Parathyroid adenoma (tissue), 2 donors: ENCODE data around the gene LUZP4.
"Not testable (repeated sequence)": the region's sequence is repeated elsewhere in the genome, so short reads cannot be mapped to it uniquely, and the experiment has no call there.

Source experiments
- H2AFZ ChIP-seq: fragments of 300-600 bp; sonication (generic); one replicate; pipeline ENCODE4 v1.7.0; 2017; ENCODE audit warnings: antibody characterized with exemption, mild to moderate bottlenecking
- H3K27ac ChIP-seq: fragments of 300-600 bp; sonication (generic); one replicate; pipeline ENCODE4 v1.7.0; 2017
- H3K27me3 ChIP-seq: fragments of 300-600 bp; sonication (generic); one replicate; pipeline ENCODE4 v1.7.0; 2017; ENCODE audit warnings: low read length; ENCODE audit not compliant: control insufficient read depth, insufficient read depth
- H3K36me3 ChIP-seq: fragments of 300-600 bp; sonication (generic); one replicate; pipeline ENCODE4 v1.7.0; 2017; ENCODE audit warnings: low read length; ENCODE audit not compliant: control insufficient read depth, insufficient read depth
- H3K4me1 ChIP-seq: fragments of 300-600 bp; sonication (generic); one replicate; pipeline ENCODE4 v1.7.0; 2017; ENCODE audit warnings: control low read depth
- H3K4me2 ChIP-seq: fragments of 300-600 bp; sonication (generic); one replicate; pipeline ENCODE4 v1.7.0; 2017; ENCODE audit warnings: low read length
- H3K4me3 ChIP-seq: fragments of 300-600 bp; sonication (generic); one replicate; pipeline ENCODE4 v1.7.0; 2017; ENCODE audit warnings: low read depth, low read length
- H3K79me2 ChIP-seq: fragments of 300-600 bp; sonication (generic); one replicate; pipeline ENCODE4 v1.7.0; 2017; ENCODE audit warnings: control low read depth
- H3K9ac ChIP-seq: fragments of 300-600 bp; sonication (generic); one replicate; pipeline ENCODE4 v1.7.0; 2017; ENCODE audit warnings: mild to moderate bottlenecking
- H3K9me3 ChIP-seq: fragments of 300-600 bp; sonication (generic); one replicate; pipeline ENCODE4 v1.7.0; 2017; ENCODE audit warnings: low read length; ENCODE audit not compliant: control insufficient read depth
- TF ChIP-seq, protein P1 (sequence below): fragments of 300-600 bp; sonication (generic); IDR thresholded peaks from one replicate; pipeline ENCODE4 v1.7.0; 2017; ENCODE audit warnings: antibody characterized with exemption, mild to moderate bottlenecking
- donor health status: primary hyperparathyroidism.

The LUZP4 gene

DNA sequence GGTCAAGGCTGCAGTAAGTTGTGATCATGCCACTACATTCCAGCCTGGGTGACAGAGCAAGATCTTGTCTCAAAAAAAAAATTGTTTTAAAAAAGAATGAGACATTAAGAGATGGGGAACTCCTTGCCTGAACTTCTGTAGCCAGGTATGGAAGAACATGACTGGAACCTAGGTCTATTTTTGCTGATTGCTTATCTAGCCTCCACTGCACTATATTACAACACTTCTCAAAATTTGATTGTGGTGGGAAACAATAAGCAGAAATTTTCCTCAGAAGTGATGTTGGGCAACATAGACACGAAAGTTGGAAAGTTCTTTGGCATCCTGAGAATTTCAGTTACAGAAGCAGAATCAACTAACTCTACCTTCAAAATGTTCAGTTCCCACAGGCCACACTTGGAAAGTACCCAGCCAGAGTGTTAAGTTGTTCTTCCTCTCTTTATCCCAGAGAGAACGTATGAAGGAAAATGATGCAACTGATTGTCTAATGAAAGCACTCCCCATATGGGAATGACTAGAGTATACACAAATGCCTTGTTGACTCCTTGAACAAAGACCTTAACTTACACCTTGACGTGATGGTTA, 50.0 kb downstream of the LUZP4 start:
- H3K4me1 ChIP-seq, result no peaks in the 10 kb centered on the region
- no peak overlapping the region for H2AFZ ChIP-seq
- no peaks in the 10 kb centered on the region for H3K79me2 ChIP-seq
- no peak overlapping the region for H3K9ac ChIP-seq
- no peak overlapping the region for H3K27ac ChIP-seq
- no peaks in the 10 kb centered on the region for H3K36me3 ChIP-seq
- no peaks in the 10 kb centered on the region for H3K9me3 ChIP-seq
- no peak overlapping the region for H3K4me3 ChIP-seq
- TF ChIP-seq, protein P1, sequence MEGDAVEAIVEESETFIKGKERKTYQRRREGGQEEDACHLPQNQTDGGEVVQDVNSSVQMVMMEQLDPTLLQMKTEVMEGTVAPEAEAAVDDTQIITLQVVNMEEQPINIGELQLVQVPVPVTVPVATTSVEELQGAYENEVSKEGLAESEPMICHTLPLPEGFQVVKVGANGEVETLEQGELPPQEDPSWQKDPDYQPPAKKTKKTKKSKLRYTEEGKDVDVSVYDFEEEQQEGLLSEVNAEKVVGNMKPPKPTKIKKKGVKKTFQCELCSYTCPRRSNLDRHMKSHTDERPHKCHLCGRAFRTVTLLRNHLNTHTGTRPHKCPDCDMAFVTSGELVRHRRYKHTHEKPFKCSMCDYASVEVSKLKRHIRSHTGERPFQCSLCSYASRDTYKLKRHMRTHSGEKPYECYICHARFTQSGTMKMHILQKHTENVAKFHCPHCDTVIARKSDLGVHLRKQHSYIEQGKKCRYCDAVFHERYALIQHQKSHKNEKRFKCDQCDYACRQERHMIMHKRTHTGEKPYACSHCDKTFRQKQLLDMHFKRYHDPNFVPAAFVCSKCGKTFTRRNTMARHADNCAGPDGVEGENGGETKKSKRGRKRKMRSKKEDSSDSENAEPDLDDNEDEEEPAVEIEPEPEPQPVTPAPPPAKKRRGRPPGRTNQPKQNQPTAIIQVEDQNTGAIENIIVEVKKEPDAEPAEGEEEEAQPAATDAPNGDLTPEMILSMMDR, result no peak
- H3K27me3 ChIP-seq, result no peaks in the 10 kb centered on the region
- H3K4me2 ChIP-seq, result no peak overlapping the region

DNA sequence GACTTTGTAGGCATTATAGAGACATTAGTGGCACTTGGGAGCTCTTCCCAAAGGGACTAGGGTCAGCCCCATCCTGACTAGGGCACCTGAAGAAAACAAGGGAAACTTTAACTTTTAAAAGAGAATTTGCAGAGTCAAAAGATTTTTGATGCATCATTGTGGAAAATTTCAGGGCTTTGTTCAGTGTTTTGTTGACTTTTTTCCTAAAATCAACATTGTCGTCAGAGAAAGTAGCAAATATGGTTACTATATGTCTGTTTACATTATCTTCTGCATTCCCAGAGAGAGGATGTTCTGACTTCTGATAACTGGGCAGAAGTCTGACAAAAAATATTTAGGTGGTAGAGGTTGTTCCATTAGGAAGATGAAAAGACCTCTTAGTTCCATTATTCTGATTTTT, 51.9 kb downstream of the LUZP4 start:
- TF ChIP-seq, protein P1, result no peak
- Histone ChIP-seq H3K4me1 (peaks cover 6% of the 10 kb centered on the region), H3K4me2 (no peak overlapping the region), H3K36me3 (no peaks in the 10 kb centered on the region), H3K27ac (no peak overlapping the region), H3K9me3 (no peaks in the 10 kb centered on the region), H3K79me2 (no peaks in the 10 kb centered on the region), H3K9ac (no peak overlapping the region), H3K4me3 (no peak overlapping the region), H2AFZ (no peak overlapping the region), H3K27me3 (no peaks in the 10 kb centered on the region)

DNA sequence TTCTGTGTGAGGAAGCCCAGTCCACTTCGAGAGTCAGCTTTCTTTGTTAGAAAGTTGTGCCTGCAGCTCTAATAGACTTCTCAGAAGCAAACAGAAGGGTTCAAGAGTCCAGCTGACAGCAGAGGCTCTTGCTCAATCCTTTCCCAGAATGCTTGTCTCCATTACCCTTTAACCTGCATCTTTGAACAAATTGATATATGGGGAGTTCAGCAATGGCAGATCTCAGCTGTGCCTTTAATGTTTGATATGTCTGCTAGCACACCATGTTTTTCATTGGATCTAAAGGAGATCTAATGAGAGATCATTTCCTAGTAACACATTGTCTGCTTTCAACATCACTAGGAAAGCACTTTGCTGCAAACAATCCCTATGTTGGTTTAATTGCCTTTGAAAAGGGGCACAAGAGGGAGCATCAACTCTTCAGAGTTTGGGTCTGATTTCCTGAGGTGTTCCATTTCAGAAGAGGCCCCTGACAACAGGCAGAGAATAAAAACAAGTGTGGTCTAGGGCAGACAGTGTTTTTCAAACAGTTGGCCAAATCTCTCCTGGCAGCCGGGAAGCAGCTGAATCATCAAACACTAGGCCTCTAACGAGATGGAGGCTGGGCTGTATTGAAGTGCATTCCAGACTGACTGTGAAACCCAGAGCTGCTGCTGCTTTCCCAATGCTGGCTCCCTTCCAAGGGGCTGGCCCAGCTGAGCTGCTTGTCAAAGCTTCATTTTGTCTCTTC, 55.5 kb downstream of the LUZP4 start:
- H2AFZ ChIP-seq, result peak overlapping the region; percentile 73
- H3K27me3 ChIP-seq, result no peaks in the 10 kb centered on the region
- no peak overlapping the region for H3K4me2 ChIP-seq
- peak overlapping the region; percentile 53 for H3K27ac ChIP-seq
- H3K4me3 ChIP-seq, result no peak overlapping the region
- H3K79me2 ChIP-seq, result no peaks in the 10 kb centered on the region
- no peaks in the 10 kb centered on the region for H3K36me3 ChIP-seq
- peaks cover 6% of the 10 kb centered on the region for H3K4me1 ChIP-seq
- TF ChIP-seq, protein P1, result no peak
- H3K9me3 ChIP-seq, result no peaks in the 10 kb centered on the region
- H3K9ac ChIP-seq, result no peak overlapping the region

DNA sequence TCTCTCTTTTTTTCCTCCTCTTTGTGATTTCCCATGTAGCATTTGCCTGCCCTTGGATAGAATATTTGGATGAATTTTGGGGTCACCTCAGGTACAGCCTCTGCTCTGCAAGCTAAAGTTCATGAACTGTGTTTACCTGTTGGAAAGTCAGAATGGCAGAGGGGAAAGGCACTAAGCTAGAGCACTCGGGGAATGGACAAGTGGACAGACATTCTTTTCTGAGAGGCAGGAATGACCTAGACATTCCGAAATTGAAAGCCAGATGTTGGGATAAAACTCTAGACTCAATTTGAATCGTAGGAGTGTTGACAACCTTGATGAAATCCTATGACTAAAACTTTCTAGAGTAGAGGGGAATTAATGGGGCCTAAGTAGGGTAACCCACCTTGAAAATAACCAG, 56.1 kb downstream of the LUZP4 start:
- Histone ChIP-seq H3K4me1 (peaks cover 6% of the 10 kb centered on the region), H3K79me2 (no peaks in the 10 kb centered on the region), H2AFZ (peak overlapping the region; percentile 73), H3K4me2 (no peak overlapping the region), H3K27ac (no peak overlapping the region), H3K36me3 (no peaks in the 10 kb centered on the region), H3K27me3 (no peaks in the 10 kb centered on the region), H3K9ac (no peak overlapping the region), H3K4me3 (no peak overlapping the region), H3K9me3 (no peaks in the 10 kb centered on the region)
- TF ChIP-seq, protein P1, result no peak

DNA sequence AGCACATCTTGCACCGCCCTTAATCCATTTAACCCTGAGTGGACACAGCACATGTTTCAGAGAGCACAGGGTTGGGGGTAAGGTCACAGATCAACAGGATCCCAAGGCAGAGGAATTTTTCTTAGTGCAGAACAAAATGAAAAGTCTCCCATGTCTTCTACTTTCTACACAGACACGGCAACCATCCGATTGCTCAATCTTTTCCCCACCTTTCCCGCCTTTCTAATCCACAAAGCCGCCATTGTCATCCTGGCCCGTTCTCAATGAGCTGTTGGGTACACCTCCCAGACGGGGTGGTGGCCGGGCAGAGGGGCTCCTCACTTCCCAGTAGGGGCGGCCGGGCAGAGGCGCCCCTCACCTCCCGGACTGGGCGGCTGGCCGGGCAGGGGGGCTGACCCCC, 57.2 kb downstream of the LUZP4 start:
- not testable (repeated sequence) for H2AFZ ChIP-seq, H3K9me3 ChIP-seq, H3K4me2 ChIP-seq, H3K9ac ChIP-seq, H3K27me3 ChIP-seq, H3K36me3 ChIP-seq, H3K27ac ChIP-seq, H3K4me1 ChIP-seq, H3K79me2 ChIP-seq, H3K4me3 ChIP-seq
